OCI-LY1 (cell line): ENCODE results near the gene POU6F2.

Source experiments
- CTCF ChIP-seq: fragments of 200-600 bp; sonication (generic), shearing (Covaris generic); IDR thresholded peaks from 2 replicates; pipeline ENCODE4 v1.5.1; 2017; ENCODE audit warnings: mild to moderate bottlenecking, antibody characterized with exemption, low read length, moderate library complexity, mixed read lengths
- EZH2 ChIP-seq: fragments of 200-600 bp; sonication (generic), shearing (Covaris generic); IDR thresholded peaks from 2 replicates; pipeline ENCODE4 v1.8.0; 2017; ENCODE audit warnings: borderline replicate concordance, mixed run types, mild to moderate bottlenecking, antibody characterized with exemption, low read length, moderate library complexity, mixed read lengths

GRCh38 chr7:38936641-38937040 lies 41.1 kb upstream of the POU6F2 start:
- TF ChIP-seq CTCF (no peak), EZH2 (no peak)
